ENCODE results near the gene SIVA1.
A peak's percentile ranks its signal among the peaks of the same experiment; 100 is the strongest.

SIVA1 gene

GRCh38 chr14:104785708-104786080 lies 32.7 kb downstream of the SIVA1 start:
- no peak for DNase-seq

GRCh38 chr14:104786091-104786586 lies 33.2 kb downstream of the SIVA1 start:
- no peak for DNase-seq

- DNase-seq = no peak
Observed at GRCh38 chr14:104786726-104787675, 34.1 kb downstream of the SIVA1 start.

GRCh38 chr14:104787736-104788135 lies 34.8 kb downstream of the SIVA1 start:
- no peak for DNase-seq

- no peak for DNase-seq
Observed at GRCh38 chr14:104788161-104788818, 35.3 kb downstream of the SIVA1 start.

GRCh38 chr14:104788873-104789663 lies 36.1 kb downstream of the SIVA1 start:
- DNase-seq = no peak

- DNase-seq = no peak
Observed at GRCh38 chr14:104789752-104790743, 37.1 kb downstream of the SIVA1 start.

GRCh38 chr14:104791425-104791824 lies 38.5 kb downstream of the SIVA1 start:
- no peak for DNase-seq

DNA sequence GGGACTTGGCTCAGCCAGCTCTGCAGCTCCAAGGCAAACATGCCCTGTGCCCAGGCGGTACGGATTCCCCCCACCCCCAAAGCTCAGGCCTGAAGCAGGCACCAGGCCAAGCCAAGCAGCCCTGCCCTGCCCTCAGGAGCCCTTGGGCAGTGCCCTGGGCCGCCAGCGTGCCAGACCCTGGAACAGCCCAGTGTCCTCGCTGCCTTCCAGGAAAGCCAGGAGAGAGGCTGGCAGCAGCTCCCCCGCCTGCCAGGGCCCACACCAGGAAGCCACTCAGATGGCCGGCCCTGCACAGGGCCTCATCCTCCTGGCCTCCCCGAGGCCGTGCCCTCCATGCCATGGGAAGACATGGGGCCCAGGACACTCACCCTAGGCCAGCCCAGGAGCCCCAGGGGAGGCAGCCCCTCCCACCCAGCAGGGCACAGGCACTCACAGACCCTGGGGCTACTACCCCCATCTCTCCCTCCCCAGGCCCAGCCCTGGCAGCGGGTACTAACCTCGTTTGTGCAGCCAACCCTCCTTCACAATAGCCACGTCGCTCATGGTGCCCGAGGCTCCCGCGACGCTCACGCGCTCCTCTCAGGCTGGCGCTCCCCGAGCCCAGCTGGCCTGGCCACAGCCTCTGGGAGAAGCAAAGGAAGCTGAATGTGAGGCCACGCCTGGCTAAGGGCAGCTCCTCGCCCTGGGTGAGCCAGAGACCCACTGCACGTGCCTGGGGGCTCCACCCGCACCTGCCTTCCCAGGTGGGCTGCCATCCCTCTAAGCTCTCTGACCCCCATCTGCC lies 39.3 kb downstream of the SIVA1 start:
- no peak for DNase-seq

DNA sequence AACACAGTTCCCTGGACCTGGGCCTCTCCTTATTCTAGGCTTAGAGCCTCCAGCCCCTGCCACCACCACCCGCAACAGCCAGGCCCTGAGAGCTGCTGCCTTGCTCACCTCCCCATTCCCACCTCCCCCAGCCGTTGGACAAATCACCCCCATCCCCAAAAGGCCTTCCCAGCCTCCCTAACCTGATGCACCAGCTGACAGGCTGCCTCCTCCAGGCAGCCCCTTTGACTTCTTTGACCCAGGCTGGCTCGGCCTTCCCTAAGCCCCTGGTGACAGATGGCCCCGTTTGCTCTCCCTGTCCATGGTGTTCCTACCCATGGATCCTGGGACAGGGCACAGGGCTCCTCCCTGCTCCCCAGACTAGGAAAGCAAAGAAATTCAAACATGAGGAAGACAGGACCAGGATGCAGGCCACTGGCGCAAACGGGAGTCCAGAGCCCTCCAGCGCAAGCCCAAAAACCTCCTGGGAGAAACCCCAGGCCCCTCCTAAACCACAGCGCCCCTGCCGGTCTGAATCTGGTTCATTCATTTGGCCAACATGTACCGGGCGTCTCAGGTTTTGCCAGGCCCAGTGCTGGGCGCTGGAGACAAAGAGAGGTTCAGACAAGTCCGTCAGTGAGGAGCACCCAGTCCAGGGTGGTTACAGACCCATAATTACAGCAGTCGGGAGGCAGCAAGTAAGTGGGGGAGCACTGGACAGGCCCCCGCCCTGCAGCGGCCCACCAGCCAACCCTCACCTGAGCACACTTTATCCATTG lies 40.2 kb downstream of the SIVA1 start:
- no peak for DNase-seq

- no peak for DNase-seq
Observed at GRCh38 chr14:104793703-104793959, 40.7 kb downstream of the SIVA1 start.

GRCh38 chr14:104794099-104794498 lies 41.2 kb downstream of the SIVA1 start:
- DNase-seq = peak in 1 of 2 donors; percentile 30

DNA sequence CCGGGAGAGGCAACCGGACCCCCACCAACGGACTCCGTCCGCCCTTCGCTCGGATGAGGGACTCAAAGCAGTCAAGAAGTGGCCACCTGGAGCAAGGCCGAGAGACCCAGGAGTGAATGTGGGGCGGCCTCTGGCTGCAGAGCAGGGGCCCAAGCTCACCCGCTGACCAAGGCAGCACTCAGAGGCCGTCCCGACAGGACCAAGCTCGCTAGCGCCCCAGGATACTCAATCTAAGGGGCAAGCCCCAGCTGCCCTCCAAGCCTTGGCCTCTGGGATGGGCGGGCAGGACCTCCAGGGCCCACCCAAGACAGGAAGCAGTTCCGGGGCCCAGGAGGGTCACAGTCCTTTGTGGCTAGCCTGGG lies 41.7 kb downstream of the SIVA1 start:
- DNase-seq = no peak

GRCh38 chr14:104794993-104795780 lies 42.2 kb downstream of the SIVA1 start, which contains the start of gene AKT1:
Gene AKT1 (minus strand): TSS chr14:104795748. CDS start chr14:104792643, 3,105 bp downstream.
- no peak for DNase-seq

DNA sequence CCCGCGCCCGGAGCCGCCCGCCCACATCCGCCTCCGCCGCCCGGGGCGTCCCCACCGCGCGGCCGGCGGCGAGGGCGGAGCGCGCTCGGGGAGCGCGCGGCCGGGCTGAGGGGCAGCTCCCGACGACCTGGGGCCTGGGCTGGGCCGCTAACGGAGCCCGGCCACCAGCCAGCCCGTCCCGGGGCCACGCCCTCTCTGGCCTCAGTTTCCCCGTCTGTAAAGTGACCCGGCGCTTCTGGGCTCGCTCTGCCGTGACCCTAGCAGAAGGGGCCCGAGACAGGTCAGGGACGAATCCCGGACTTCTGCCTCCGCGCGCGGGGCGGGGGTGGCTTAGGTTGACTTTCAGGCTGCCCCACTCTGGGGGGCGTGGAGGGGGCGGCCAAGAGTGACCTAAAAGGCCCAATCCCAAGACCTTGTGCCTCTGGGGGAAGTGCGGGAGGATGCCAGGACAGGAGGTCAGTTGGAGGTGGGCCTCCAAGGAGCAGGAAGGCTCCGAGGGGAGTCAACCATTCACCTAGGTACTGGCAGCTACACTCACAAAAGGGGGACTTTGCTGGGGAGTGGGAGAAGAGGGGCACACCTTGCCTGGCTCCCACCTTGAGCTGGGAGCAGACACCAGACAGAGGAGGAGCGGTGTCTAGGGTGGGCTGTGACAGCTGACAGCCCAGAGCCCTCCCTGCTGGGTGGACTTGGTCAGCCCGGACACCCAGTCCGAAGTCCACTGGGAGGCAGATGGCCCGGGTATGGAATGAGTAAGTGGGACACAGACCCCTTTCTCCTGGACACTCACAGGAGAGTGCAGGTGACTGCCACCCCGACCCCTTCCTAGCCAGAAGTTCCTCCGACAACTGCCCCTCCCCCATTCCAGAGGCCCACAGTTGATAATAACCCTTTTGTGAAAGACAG lies 43.1 kb downstream of the SIVA1 start:
- DNase-seq = peak; percentile 60 to 61

GRCh38 chr14:104796687-104797081 lies 43.7 kb downstream of the SIVA1 start:
- no peak for DNase-seq

- DNase-seq = no peak
Observed at GRCh38 chr14:104797115-104798044, 44.4 kb downstream of the SIVA1 start.

All from activated CD4-positive, alpha-beta T cell treated with anti-CD3 and anti-CD28 coated beads for 4 hours (primary cell).